ENCODE measurements around the gene CPNE5. TPM values are rescaled to one million over a fixed set of nuclear protein-coding genes. Genes with fewer than 3 reads are reported as not detected.

Gene CPNE5
- polyA plus RNA-seq, 3 donors = 0.47 to 0.85 (median 0.82) TPM

DNA sequence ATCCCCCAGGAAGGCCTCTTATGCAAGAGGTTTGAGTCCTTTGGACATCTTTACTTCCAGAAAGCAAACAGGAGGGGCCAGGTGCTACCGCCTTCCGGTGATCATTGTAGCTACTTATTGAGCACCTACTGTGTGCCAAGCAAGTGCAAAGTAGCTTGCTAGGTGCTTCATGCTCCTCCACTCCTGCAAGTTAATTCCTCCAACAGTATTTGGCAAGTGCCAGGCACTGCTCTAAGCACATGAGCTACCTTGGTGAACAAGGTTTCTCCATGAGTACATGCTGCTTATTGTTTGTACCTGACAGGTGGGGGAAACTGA, 2.3 kb downstream of the CPNE5 start:
- peaks cover 29 to 46% of the 10 kb centered on the region in 2 donors for H3K27me3 ChIP-seq (ENCODE audit: control insufficient read depth in 2 of 2, insufficient read depth in 2 of 2, low read length in 2 of 2)
- 100% methylated on average over 2 of the region's 2 CpGs for WGBS (ENCODE audit: insufficient coverage)
- no peak overlapping the region for H3K4me3 ChIP-seq (replicated peaks in 1 of 3; ENCODE audit: low read depth in 2 of 3, low read length in 3 of 3)
- H3K27ac ChIP-seq (ENCODE audit: low read depth in 1 of 2, low read length in 2 of 2) = no peak overlapping the region
- H3K27ac Mint-ChIP-seq = no peak overlapping the region
- no peak overlapping the region for H3K4me2 ChIP-seq (replicated peaks; ENCODE audit: extremely low read depth, low read length, poor library complexity, severe bottlenecking)
- H3K36me3 Mint-ChIP-seq = peaks cover 8 to 15% of the 10 kb centered on the region in 2 donors
- no peaks in the 10 kb centered on the region for H3K36me3 ChIP-seq (replicated peaks in 1 of 2; ENCODE audit: control insufficient read depth in 1 of 2, insufficient read depth in 2 of 2, low read length in 2 of 2)
- intact Hi-C loops (cut with micrococcal nuclease) = no loop called here
- DNase-seq = no peak
- no peak overlapping the region for H2AFZ ChIP-seq (ENCODE audit: insufficient read depth, low read depth, low read length, poor library complexity, severe bottlenecking)
- H3K9me3 ChIP-seq (replicated peaks in 1 of 2; ENCODE audit: control insufficient read depth in 1 of 2, insufficient read depth in 1 of 2, low read length in 2 of 2) = peaks cover 0 to 22% of the 10 kb centered on the region in 2 donors
- H3K9ac ChIP-seq (ENCODE audit: insufficient read depth, low read length, poor library complexity, severe bottlenecking) = no peak overlapping the region
- H3K9me3 Mint-ChIP-seq = peaks cover 0 to 15% (median 6%) of the 10 kb centered on the region in 7 donors
- TF ChIP-seq, protein P1, sequence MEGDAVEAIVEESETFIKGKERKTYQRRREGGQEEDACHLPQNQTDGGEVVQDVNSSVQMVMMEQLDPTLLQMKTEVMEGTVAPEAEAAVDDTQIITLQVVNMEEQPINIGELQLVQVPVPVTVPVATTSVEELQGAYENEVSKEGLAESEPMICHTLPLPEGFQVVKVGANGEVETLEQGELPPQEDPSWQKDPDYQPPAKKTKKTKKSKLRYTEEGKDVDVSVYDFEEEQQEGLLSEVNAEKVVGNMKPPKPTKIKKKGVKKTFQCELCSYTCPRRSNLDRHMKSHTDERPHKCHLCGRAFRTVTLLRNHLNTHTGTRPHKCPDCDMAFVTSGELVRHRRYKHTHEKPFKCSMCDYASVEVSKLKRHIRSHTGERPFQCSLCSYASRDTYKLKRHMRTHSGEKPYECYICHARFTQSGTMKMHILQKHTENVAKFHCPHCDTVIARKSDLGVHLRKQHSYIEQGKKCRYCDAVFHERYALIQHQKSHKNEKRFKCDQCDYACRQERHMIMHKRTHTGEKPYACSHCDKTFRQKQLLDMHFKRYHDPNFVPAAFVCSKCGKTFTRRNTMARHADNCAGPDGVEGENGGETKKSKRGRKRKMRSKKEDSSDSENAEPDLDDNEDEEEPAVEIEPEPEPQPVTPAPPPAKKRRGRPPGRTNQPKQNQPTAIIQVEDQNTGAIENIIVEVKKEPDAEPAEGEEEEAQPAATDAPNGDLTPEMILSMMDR (IDR thresholded peaks at IDR 0.05) = no peak
- H3K4me1 Mint-ChIP-seq = peaks cover 24% of the 10 kb centered on the region
- peaks cover 16 to 23% of the 10 kb centered on the region in 2 donors for H3K4me1 ChIP-seq (ENCODE audit: control insufficient read depth in 1 of 2, insufficient read depth in 2 of 2, low read length in 2 of 2)
- H3K4me3 Mint-ChIP-seq = no peak overlapping the region
- no peaks in the 10 kb centered on the region for H4K20me1 ChIP-seq (ENCODE audit: insufficient read depth, low read length)
- H3K27me3 Mint-ChIP-seq (ENCODE audit: low read depth in 3 of 3) = peaks cover 42 to 51% (median 48%) of the 10 kb centered on the region in 3 donors
- H3K79me2 ChIP-seq (ENCODE audit: insufficient read depth, low read length) = no peaks in the 10 kb centered on the region

DNA sequence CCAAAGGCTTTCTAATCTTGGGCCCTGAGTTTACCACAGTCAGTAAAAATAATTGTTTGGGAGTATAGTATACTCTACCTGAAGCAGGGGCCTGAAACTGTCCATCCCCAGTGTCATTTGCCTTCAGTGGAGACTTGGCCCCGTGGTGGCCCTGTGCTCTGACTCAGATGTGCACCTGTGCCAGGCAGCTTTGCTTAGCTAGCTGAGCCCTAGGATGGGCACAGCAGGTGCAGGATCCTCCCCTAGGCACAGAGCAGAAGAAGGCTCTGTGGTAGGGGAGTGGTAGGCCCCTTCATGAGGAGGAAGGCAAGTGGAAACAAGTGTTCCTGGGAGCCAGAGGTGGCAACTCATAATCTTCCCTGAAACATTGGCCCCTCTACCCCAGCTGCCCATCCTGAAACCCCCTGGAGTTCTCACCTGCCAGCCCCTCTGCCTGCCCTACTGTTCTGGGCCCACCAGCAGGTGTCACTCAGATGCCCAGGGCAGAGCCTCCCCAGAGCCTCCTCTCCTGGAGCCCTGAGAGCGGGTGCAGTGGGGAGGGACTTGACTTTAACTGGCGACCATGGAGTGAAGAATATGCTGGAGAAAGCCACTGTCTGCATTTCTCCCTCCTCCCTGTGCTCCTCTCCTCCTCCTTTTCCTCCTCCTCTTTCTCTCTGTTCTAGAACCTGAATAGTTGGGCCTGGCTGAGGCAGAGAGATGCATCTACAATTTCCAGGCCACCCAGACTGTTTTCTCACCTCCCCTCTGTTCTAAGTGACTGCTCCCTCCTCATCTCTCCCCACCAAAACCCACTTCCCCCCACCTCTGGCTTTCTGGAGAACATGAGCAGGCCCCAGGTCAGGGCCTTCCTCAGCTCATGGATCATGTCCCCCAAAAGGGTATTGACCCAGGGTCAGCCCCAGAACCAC, 2.9 kb downstream of the CPNE5 start:
- Histone ChIP-seq H3K36me3 (replicated peaks in 1 of 2; ENCODE audit: control insufficient read depth in 1 of 2, insufficient read depth in 2 of 2, low read length in 2 of 2) (no peaks in the 10 kb centered on the region), H4K20me1 (ENCODE audit: insufficient read depth, low read length) (no peaks in the 10 kb centered on the region), H3K9ac (ENCODE audit: insufficient read depth, low read length, poor library complexity, severe bottlenecking) (no peak overlapping the region), H3K79me2 (ENCODE audit: insufficient read depth, low read length) (no peaks in the 10 kb centered on the region), H3K4me2 (replicated peaks; ENCODE audit: extremely low read depth, low read length, poor library complexity, severe bottlenecking) (no peak overlapping the region), H2AFZ (ENCODE audit: insufficient read depth, low read depth, low read length, poor library complexity, severe bottlenecking) (no peak overlapping the region), H3K27me3 (ENCODE audit: control insufficient read depth in 2 of 2, insufficient read depth in 2 of 2, low read length in 2 of 2) (peaks cover 29 to 45% of the 10 kb centered on the region in 2 donors), H3K27ac (ENCODE audit: low read depth in 1 of 2, low read length in 2 of 2) (no peak overlapping the region), H3K4me3 (replicated peaks in 1 of 3; ENCODE audit: low read depth in 2 of 3, low read length in 3 of 3) (no peak overlapping the region), H3K4me1 (ENCODE audit: control insufficient read depth in 1 of 2, insufficient read depth in 2 of 2, low read length in 2 of 2) (peaks cover 15 to 23% of the 10 kb centered on the region in 2 donors), H3K9me3 (replicated peaks in 1 of 2; ENCODE audit: control insufficient read depth in 1 of 2, insufficient read depth in 1 of 2, low read length in 2 of 2) (peaks cover 0 to 22% of the 10 kb centered on the region in 2 donors)
- no peak for DNase-seq
- intact Hi-C loops (cut with micrococcal nuclease) = no loop called here
- WGBS (ENCODE audit: insufficient coverage) = 100% methylated on average over 1 of the region's 3 CpGs
- H3K27ac Mint-ChIP-seq = no peak overlapping the region
- peaks cover 0 to 15% (median 6%) of the 10 kb centered on the region in 7 donors for H3K9me3 Mint-ChIP-seq
- H3K36me3 Mint-ChIP-seq = peaks cover 8 to 15% of the 10 kb centered on the region in 2 donors
- H3K4me1 Mint-ChIP-seq = peaks cover 23% of the 10 kb centered on the region
- TF ChIP-seq, protein P1 (IDR thresholded peaks at IDR 0.05) = no peak
- H3K4me3 Mint-ChIP-seq = no peak overlapping the region
- H3K27me3 Mint-ChIP-seq (ENCODE audit: low read depth in 3 of 3) = peaks cover 41 to 52% (median 48%) of the 10 kb centered on the region in 3 donors

Data from CD14-positive monocyte (primary cell).